Measurements from ENCODE around the gene RPP30. TPM values are rescaled to one million over a fixed set of nuclear protein-coding genes. Genes with fewer than 3 reads are reported as not detected.

Gene RPP30
- total RNA-seq, 8 experiments from 2014 or later: 28.1 to 50.3 (median 33.3) TPM

DNA sequence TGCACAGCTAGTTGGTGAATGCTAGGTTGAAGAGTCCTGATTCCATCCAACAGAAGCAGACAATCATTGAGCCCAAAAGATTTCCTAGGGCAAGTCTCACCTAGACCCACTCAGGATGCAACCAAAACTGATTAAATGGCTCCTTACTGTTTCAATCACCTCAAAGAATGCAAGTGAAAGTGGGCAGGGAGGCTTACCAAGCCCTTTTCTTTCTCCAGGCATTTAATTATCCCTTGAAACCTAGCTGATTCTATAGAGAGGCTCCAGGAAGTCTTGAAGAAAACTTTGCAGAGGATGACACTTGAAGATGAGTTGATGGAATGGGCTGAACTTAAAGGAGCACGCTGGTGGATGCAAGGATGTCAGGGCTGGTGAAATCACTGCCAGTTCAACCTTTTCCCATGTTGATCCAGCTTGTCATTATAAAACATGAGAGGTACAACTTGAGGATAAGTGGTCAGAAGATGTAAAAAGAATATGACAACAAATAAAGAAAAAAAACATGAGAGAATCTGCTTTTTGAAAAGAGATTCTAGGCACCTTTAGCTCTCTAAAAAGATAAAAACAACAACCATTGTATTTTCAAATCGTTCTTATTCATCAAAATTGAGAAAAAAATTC lies 51.4 kb downstream of the RPP30 start:
- 0 to 69% (median 37%) methylated on average over 1 to 2 of the region's 2 CpGs; no CpG with 5 or more reads in 2 of the 10 experiments for WGBS, 10 experiments
- Histone ChIP-seq H3K4me1 (replicated peaks in 1 of 2) (no peaks in the 10 kb centered on the region), H3K4me3 (no peak overlapping the region), H3K27ac (no peak overlapping the region)
- ATAC-seq (replicated peaks in 6 of 8): no peak
- in situ Hi-C loops (cut with MboI; ENCODE audit: low pct_unique_long_range_greater_than_20kb in 2 of 9, low sequenced_read_pairs in 9 of 9, unreplicated experiment in 9 of 9): loop anchor here in 7 of 9 experiments (25.0 kb wide), 2 partner anchors 314 to 339 kb away; no protein-coding TSS in a partner anchor

DNA sequence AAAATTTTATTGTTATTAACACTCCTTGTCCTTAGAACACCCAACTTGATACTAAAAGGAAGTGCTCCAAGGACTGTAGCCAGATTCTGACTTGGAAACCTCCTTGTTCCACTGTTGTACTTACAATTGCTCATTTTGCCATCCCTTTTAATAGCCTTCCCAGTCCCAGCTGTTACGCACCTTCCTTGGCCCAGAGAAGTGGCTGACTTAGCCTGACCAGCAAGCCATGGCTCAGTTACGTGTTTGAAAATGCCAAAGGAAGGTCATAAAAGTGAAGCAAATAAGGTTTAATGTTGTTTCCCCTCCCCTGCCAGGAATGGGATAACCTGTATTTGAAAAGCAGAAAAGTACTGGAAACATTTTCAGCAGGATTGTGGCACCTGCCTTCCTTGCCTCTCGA lies 52.8 kb downstream of the RPP30 start:
- no peak for ATAC-seq (replicated peaks in 6 of 8)
- Histone ChIP-seq H3K4me1 (replicated peaks in 1 of 2) (no peaks in the 10 kb centered on the region), H3K4me3 (no peak overlapping the region), H3K27ac (no peak overlapping the region)
- in situ Hi-C loops (cut with MboI; ENCODE audit: low pct_unique_long_range_greater_than_20kb in 2 of 9, low sequenced_read_pairs in 9 of 9, unreplicated experiment in 9 of 9): loop anchor here in 7 of 9 experiments (25.0 kb wide), 2 partner anchors 313 to 338 kb away; no protein-coding TSS in a partner anchor
- WGBS, 10 experiments: 58 to 100% (median 89%) methylated on average over 1 to 3 of the region's 3 CpGs; no CpG with 5 or more reads in 3 of the 10 experiments

DNA sequence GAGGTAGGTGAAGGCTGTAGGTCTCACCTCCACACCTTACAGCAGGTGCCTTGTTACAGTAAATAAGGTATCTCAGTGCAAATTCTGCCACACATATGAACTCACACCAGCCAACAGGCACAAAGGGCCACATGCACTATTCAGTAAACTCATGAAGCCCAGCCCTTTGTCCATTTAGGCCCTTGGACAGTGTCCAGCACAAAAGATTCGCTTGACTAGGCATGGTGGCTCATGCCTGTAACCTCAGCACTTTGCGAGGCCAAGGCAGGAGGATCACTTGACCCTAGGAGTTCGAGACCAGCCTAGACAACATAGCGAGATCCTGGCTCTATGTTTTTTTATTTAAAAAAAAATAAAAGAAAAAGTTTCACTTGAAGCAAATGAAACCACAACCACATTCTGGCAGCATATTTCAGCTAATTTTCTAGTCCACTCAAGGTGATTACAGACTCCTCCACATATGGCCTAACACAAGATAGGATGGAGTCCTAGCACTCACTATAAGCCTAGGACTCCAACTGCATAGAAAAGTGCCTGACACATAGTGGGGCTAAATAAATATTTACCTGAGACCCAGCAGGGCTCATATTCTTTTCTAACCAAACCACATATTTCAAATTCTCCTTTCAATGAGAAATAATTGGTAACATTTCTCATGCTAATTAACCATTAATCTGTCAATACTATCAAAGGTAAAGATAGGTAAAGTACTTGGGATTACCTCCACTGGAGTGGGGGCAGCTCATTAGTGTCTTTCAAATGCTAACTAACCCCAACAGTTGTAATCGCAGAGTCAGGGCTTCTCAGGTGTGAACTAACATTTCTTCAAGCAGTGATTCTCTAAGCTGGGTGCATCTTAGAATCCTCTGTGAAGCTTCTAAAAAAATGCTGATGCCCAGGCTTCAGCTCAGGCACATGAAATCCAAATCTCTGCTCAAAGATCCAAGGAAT lies 53.6 kb downstream of the RPP30 start:
- no peak overlapping the region for H3K27ac ChIP-seq
- in situ Hi-C loops (cut with MboI; ENCODE audit: low pct_unique_long_range_greater_than_20kb in 2 of 9, low sequenced_read_pairs in 9 of 9, unreplicated experiment in 9 of 9): no loop called here
- no peak for ATAC-seq (replicated peaks in 6 of 8)
- H3K4me1 ChIP-seq (replicated peaks in 1 of 2): no peaks in the 10 kb centered on the region
- no peak overlapping the region for H3K4me3 ChIP-seq
- WGBS, 10 experiments: 40 to 90% (median 71%) methylated on average over 1 to 5 of the region's 5 CpGs; no CpG with 5 or more reads in 2 of the 10 experiments

DNA sequence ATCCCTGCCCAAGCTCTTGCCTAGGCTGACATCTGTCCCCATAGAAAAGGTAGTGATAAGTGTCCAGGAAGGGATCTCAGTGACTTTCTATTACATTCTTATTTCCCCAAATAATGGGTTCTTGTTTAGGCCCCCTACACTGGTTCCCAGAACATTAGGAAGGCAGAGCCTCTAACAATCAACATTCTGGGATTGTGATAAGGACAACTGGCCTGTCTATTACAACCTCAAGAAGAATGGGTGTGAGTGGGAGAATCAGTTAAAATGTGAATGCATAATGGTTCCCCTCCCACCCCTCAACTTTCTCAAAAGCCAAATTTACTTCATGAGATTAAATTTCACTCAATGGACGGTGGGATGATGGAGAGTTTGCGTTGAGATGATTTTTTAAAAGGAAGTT lies 55.5 kb downstream of the RPP30 start:
- in situ Hi-C loops (cut with MboI; ENCODE audit: low pct_unique_long_range_greater_than_20kb in 2 of 9, low sequenced_read_pairs in 9 of 9, unreplicated experiment in 9 of 9): no loop called here
- 53 to 83% (median 80%) methylated on average over 1 to 2 of the region's 2 CpGs; no CpG with 5 or more reads in 3 of the 10 experiments for WGBS, 10 experiments
- H3K4me1 ChIP-seq (replicated peaks in 1 of 2): no peaks in the 10 kb centered on the region
- H3K4me3 ChIP-seq: no peak overlapping the region
- ATAC-seq (replicated peaks in 6 of 8): no peak
- H3K27ac ChIP-seq: no peak overlapping the region

DNA sequence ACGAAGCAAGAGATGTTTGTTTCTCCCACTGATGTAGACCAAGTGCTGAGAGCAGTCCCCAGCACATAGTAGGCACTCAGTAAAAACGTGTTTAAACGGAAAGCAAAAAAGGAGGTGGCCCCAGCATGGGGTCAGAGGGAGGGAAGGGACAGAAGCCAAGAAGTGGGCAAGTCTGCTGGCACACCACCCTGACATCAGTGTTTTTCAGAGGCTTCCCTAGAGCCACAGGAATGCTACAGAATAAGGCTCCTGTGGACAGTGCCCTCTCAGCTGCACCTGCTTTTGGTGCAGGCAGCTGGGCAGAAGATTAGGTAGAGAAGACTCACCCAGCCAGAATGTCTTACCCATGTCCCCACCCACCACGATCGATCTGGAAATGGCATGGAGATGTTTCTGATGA lies 57.4 kb downstream of the RPP30 start:
- Histone ChIP-seq H3K27ac (no peak overlapping the region), H3K4me1 (replicated peaks in 1 of 2) (no peaks in the 10 kb centered on the region), H3K4me3 (no peak overlapping the region)
- in situ Hi-C loops (cut with MboI; ENCODE audit: low pct_unique_long_range_greater_than_20kb in 2 of 9, low sequenced_read_pairs in 9 of 9, unreplicated experiment in 9 of 9): no loop called here
- whole genome bisulfite sequencing, 10 experiments: 10 to 82% (median 54%) methylated on average over 1 to 5 of the region's 5 CpGs; no CpG with 5 or more reads in 3 of the 10 experiments
- ATAC-seq (replicated peaks in 6 of 8): no peak

DNA sequence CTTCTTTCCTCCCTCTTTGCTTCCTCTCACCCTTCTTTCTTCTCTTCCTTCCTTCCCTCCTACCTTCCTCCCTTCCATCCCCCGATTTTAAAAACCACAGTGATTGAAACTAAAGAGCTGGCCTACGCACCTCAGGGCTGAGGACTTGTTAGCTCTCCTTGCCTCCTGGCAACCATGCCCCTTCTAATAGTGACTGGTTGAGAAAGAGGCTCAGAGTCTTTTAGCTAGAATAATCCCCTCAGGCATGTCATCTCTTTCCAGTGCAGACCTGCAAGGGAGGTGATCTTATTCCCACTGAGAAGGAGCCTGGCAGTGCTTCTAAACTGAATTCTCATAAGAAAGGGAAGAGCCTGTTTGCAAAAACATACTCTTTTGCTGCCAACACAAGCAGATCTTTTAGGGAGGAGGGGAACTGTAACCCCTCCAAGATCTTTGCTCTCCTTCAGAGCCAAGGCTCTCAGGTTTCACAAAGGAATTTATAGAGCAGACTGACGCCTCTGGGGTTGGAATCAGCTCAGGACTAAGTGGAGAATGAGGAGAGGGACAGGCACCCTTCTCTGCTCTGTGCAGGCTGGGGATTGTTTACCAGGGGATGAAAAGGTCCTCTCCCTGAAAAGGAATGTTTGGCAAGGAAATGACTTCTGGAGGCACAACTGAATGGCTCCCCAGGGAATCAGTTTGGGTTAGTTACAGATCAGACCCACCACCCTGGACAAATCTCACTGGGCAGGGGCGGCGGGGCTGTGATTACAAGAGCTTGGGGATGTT lies 58.5 kb downstream of the RPP30 start:
- Histone ChIP-seq H3K4me1 (replicated peaks in 1 of 2) (peaks cover 0 to under 1% of the 10 kb centered on the region in 2 donors), H3K27ac (no peak overlapping the region), H3K4me3 (no peak overlapping the region)
- in situ Hi-C loops (cut with MboI; ENCODE audit: low pct_unique_long_range_greater_than_20kb in 2 of 9, low sequenced_read_pairs in 9 of 9, unreplicated experiment in 9 of 9): no loop called here
- ATAC-seq (replicated peaks in 6 of 8): peak in 6 of 8 experiments; percentile 28 to 89 (median 82)
- 35 to 100% (median 59%) methylated on average over 1 to 4 of the region's 5 CpGs; no CpG with 5 or more reads in 3 of the 10 experiments for WGBS, 10 experiments

DNA sequence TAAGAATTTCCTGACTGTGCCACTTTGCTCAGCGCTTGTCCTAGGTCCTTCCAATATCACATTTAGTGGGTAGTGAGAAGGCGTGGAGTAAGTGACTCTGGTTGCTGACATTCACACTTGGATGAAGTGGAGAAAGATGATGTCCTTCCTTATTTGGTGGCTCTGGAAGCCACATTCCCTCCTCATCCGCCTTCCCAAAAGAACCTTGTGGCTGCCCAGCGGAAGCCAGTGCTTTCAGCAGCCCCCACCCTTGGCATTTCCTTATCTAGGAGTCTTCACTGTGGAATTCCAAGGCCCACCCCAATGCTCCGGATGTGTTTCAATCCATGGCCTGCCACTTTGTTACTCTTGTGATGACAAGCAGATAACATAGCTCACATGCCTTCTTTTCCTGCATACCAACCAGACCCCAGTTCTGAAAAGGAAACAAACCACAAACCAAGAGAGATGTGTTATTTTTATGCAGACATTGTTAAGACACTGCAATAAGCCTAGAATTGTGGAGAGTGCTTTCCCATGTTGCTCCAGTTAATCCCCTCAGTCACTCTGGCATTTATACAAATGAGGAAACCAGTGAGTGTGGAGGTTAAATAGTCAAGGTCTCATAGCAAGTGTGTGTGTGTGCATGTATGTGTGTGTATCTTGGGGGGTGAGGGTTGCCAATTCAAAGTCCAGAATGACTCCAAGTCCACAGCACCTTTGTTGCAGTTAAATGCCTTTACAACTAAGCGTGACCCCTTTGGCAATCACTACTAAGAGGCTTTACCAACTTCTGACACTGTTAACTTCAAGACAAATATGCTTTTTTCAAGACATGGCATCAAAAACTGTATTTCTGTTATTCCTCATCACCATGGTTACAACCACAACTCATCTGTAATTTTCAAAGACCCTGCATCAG lies 59.4 kb downstream of the RPP30 start:
- in situ Hi-C loops (cut with MboI; ENCODE audit: low pct_unique_long_range_greater_than_20kb in 2 of 9, low sequenced_read_pairs in 9 of 9, unreplicated experiment in 9 of 9): no loop called here
- ATAC-seq (replicated peaks in 6 of 8): peak in 4 of 8 experiments; percentile 29 to 35 (median 31)
- 0 to 100% (median 51%) methylated on average over 1 to 4 of the region's 6 CpGs; no CpG with 5 or more reads in 2 of the 10 experiments for WGBS, 10 experiments
- peaks cover 0 to 6% of the 10 kb centered on the region in 2 donors for H3K4me1 ChIP-seq (replicated peaks in 1 of 2)
- H3K4me3 ChIP-seq: no peak overlapping the region
- H3K27ac ChIP-seq: no peak overlapping the region

DNA sequence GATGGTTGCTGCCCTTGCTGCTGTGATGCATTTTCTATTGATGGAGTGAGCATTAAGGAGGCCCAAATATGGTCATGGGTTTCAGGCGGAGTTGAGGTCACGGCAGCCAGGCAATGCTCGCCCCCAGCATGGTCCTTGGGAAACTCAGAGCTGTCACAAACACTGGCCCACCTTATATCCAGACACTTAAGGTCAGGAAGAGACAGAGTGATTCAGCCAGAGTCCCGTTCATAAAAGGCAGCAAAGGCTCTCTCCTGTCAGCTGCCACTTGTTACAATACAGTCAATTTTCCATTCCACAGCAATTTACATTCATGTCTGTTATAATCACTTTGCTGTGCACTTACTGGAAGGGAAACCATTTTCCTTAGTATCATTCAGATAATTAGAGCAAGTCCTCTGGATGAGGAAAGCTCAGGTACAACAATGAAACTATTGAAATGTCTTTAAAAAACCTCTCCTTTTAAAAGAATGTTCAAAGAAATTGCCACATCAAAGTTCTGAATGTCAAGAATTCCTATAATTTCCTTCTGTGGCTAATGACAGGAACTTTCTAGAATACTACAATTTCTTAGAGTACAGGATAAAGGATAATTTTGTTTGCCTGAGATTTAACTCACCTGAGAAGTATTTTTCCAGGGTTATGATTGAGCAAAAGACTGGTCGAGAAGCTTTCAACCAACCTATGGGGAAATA lies 64.0 kb downstream of the RPP30 start:
- 10 to 67% (median 50%) methylated on average over 1 to 5 of the region's 5 CpGs; no CpG with 5 or more reads in 2 of the 10 experiments for WGBS, 10 experiments
- Histone ChIP-seq H3K4me3 (no peak overlapping the region), H3K4me1 (replicated peaks in 1 of 2) (peaks cover 0 to 6% of the 10 kb centered on the region in 2 donors), H3K27ac (no peak overlapping the region)
- in situ Hi-C loops (cut with MboI; ENCODE audit: low pct_unique_long_range_greater_than_20kb in 2 of 9, low sequenced_read_pairs in 9 of 9, unreplicated experiment in 9 of 9): no loop called here
- peak in 5 of 8 experiments; percentile 45 to 74 (median 64) for ATAC-seq (replicated peaks in 6 of 8)

DNA sequence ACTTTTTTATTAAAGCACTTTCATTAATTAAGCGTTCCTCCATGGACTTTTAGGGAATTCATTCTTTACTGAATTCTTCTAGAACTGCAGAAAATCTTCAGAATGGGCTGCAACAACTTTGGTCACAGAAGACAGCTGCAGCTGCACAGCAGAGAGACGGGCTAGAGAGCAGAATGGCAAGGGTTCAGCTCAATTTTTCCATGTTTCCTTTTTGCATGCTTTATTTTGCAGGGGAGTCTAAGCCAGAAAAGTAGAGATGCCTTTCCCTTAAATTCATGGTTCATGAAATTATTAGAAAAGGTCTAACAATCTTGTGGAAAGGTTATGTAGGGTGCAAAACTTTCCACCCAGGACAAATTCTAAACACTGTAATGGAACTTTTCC lies 64.5 kb downstream of the RPP30 start:
- Histone ChIP-seq H3K27ac (no peak overlapping the region), H3K4me3 (no peak overlapping the region), H3K4me1 (replicated peaks in 1 of 2) (peaks cover 0 to 6% of the 10 kb centered on the region in 2 donors)
- ATAC-seq (replicated peaks in 6 of 8): no peak
- in situ Hi-C loops (cut with MboI; ENCODE audit: low pct_unique_long_range_greater_than_20kb in 2 of 9, low sequenced_read_pairs in 9 of 9, unreplicated experiment in 9 of 9): no loop called here
- 0 to 100% (median 73%) methylated on average over 1 to 2 of the region's 2 CpGs; no CpG with 5 or more reads in 1 of the 10 experiments for WGBS, 10 experiments

DNA sequence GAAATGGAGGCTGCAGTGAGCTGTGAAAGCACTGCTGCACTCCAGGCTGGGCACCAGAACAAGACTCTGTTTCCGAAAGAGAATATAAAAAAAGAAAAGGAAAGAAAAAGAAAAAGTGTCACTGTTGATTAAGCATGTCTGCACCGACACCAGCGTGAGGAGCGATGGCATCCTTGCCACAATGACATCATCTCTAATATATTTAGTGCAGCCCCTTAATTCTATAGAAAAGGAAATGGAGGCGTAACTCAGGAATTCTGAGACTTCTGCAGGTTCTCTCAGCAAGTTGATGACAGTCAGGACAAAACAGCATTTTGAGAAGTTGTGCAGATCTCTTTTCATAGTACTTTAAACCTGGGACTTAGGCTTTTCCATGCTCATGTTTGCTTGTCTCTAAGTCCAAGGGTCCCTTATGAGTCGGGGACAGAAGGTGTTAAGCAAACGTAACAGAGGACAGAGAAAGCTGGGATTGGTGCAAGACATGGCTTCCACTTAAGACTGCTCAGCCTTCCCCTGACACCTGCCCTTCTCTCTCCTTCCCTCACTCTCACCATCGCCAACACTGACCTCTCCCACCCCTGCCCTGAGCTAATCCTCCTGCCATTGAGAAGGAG lies 66.0 kb downstream of the RPP30 start:
- Histone ChIP-seq H3K4me1 (replicated peaks in 1 of 2) (peaks cover 0 to 6% of the 10 kb centered on the region in 2 donors), H3K4me3 (no peak overlapping the region), H3K27ac (no peak overlapping the region)
- WGBS, 10 experiments: 26 to 100% (median 67%) methylated on average over 2 to 8 of the region's 8 CpGs; no CpG with 5 or more reads in 2 of the 10 experiments
- in situ Hi-C loops (cut with MboI; ENCODE audit: low pct_unique_long_range_greater_than_20kb in 2 of 9, low sequenced_read_pairs in 9 of 9, unreplicated experiment in 9 of 9): no loop called here
- no peak for ATAC-seq (replicated peaks in 6 of 8)

DNA sequence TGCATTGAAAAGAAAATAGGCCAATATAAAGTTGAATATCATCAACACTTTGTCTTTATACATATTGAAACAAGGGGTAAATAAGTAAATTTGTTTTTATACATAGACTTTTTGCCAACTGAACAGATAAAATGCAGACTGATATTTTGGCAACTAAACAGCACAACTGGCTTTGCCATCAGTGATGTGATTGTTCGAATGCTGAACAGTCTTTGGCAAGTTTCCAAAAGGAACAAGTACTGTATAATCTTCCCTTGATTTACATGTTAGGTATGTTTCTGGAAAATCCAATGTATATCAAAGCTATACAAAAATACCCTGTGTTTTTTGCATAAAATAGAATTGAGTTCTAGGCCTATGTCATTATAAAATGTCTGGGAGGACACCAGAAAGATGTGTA lies 67.3 kb downstream of the RPP30 start:
- H3K4me1 ChIP-seq (replicated peaks in 1 of 2): peaks cover 0 to 6% of the 10 kb centered on the region in 2 donors
- H3K27ac ChIP-seq: no peak overlapping the region
- in situ Hi-C loops (cut with MboI; ENCODE audit: low pct_unique_long_range_greater_than_20kb in 2 of 9, low sequenced_read_pairs in 9 of 9, unreplicated experiment in 9 of 9): no loop called here
- ATAC-seq (replicated peaks in 6 of 8): peak in 1 of 8 experiments; percentile 25
- H3K4me3 ChIP-seq: no peak overlapping the region
- 40 to 100% (median 78%) methylated on average over 1 of the region's 1 CpG; no CpG with 5 or more reads in 4 of the 10 experiments for WGBS, 10 experiments

Measured in motor neuron (in vitro differentiated cells).